Right renal cortex interstitium (tissue), 3 donors: ENCODE measurements around the gene PTPRM. TPM values are rescaled to one million over a fixed set of nuclear protein-coding genes. Genes with fewer than 3 reads are reported as not detected.
A peak's percentile ranks its signal among the peaks of the same experiment; 100 is the strongest.

Experiments used
- DNase-seq, 3 donors: peaks; one replicate each; pipeline ENCODE4 v3.0.0-alpha.2; 2013; ENCODE audit warnings: low read depth in 3 of 3, low spot score in 2 of 3
- polyA plus RNA-seq, 3 donors: library from polyadenylated mRNA; unstranded; fragments of 120-200 nt; gene quantifications; one replicate each; pipeline ENCODE4 v1.2.1, GENCODE V29; 2013; ENCODE audit not compliant: insufficient read length in 3 of 3

Gene PTPRM
- polyA plus RNA-seq, 3 donors: 83.9 to 114 (median 101) TPM

GRCh38 chr18:8287196-8287885, 720.2 kb downstream of the PTPRM start:
- DNase-seq: no peak

- DNase-seq: peak in 1 of 3 donors; percentile 30
Observed at GRCh38 chr18:8288472-8289195, 721.5 kb downstream of the PTPRM start.

DNA sequence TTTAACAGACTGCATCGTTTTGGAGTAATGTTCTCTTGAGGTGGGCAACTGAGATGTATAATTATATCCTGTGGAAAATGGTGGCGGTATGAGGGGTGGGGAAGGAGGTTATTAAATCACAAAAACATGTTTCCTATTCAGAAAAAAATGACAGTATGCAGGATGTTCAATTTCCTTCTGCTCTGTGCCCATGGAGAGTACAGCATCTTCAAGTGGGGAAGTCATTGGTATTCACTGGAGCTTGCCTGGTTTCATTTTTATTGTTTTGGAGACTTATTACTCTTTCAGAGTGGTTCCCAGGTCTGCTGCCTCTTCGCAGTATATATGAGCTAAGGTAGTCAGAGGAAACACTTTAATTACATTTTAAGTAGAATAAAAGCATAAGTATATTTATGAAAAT, 723.3 kb downstream of the PTPRM start:
- no peak for DNase-seq

DNA sequence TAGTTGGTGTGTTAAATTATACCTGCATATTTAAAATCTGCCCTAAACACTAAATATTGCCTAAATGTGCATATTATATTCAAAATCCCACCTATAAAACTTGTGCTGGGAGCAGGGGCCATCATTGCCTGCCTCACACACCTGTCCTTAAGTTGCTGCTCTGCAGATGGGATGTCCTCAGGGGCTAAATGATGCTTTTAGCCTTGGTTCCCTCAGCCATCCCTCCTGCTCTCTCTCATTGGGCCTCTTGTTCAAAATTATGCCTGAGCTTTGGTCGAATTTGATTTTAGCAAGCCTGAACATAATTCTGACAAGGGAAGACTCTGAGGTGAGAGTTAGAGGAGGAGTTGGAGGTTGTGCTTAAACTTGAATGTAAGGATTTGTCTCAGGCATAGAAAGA, 723.8 kb downstream of the PTPRM start:
- DNase-seq: no peak

DNA sequence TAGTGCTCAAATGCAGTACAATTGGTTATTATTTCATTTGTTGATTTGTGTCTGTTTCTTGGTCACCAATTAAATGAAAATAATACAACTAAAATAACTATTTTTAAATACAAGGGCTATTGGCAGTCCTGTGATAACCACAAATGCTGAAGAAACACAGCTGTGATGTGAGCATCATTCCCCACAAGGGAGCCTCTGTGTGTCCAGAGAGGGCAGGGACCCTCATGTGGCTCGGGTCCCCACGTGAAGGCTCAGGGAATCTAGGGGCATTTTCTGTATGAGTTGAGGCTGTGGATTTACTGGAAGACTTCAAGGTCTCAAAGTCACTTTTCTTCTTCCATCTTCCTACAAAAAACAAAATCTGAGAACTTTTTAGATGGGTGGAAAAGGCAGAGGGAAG, 726.1 kb downstream of the PTPRM start:
- no peak for DNase-seq

GRCh38 chr18:8296886-8297616, 729.9 kb downstream of the PTPRM start:
- no peak for DNase-seq

DNA sequence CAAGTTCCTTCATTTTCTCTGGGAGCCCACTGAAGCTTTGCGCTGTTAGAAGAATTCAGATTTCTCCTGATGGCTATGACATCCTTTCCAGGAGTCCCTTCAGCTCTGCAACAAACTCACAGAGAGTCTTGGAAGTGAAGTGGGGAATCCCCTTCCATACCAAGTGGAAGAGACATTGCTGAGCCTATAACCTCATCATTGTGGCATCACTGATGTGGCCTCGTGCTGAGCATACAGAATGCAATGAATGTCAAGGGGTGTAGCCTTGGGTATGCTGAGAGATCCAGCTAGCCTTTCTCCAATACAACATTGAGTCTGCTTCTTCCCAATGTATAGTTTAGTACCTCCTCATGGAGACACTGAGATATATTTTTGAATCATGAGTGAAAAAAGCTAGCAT, 731.1 kb downstream of the PTPRM start:
- no peak for DNase-seq

GRCh38 chr18:8299054-8299980, 732.2 kb downstream of the PTPRM start:
- no peak for DNase-seq

DNA sequence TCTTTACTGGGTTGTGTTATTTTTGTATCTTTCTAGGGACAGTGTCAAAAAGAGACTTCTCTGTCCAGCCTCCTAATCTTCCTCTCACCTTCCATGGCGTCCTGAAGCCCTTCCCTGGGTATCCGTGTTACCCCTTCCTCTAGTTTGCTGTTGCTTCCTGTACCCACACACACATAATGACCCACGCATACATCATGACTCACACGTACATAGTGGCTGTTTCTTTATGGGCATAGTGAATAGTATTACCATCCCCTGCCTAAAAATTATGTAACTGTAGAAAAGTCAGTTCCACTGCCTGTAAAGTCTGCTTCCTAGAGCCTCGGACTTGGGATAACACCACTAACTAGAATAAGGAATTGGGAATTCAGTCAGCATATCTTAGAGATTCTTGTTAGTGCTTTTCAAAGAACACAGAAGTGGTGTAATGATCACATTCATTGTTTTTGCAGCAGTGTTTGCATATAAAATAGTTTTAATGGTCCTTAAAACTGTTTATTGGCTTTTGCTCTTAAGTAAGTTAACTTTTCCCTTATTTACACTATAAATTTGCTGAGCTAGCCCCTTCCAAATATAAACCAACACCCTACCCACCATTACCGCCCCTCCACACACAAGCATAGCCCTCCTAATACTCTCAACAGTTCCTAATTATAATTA, 733.8 kb downstream of the PTPRM start:
- DNase-seq: no peak

- no peak for DNase-seq
Observed at GRCh38 chr18:8301427-8302172, 734.5 kb downstream of the PTPRM start.

- DNase-seq: no peak
Observed at GRCh38 chr18:8303151-8303755, 736.1 kb downstream of the PTPRM start.

- DNase-seq: no peak
Observed at GRCh38 chr18:8307960-8308359, 740.8 kb downstream of the PTPRM start.

DNA sequence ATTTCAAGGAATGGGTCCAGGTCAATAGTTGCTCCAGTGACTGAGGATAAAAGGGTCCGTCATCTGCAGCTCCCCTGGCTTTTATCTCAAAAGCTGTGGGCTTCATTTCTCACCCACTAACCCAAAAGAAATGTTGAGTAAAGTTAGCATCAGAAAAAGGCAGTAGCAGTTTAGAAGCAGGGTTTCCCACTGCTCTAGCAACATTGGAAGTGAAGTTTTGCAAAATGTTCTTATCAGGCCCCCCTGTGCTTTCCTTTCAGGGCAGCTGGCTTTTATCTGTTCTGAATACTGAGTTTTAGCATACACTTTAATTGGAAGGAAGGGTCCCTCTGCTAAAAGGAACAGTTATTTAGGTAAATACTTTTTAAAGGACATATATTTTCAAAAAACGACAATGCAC, 745.9 kb downstream of the PTPRM start:
- no peak for DNase-seq

DNA sequence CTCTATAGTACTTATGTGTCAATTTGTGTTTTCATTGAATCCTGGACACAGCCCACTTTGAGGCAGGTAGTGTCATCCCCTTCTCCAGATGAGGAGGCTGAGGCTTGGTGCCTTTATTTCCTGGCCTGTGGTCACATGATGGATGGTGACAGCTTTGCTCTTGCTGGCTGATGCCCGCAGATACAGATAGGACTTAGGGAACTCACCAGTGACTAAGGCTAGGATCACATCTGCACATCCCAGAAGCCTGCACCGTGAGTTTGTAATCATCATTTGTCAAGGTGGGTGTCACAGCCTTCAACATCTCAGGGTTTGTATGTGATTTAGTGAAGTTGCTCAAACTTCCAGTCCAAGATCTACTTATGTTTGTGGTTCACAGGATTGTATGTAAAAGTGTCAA, 747.0 kb downstream of the PTPRM start:
- no peak for DNase-seq

DNA sequence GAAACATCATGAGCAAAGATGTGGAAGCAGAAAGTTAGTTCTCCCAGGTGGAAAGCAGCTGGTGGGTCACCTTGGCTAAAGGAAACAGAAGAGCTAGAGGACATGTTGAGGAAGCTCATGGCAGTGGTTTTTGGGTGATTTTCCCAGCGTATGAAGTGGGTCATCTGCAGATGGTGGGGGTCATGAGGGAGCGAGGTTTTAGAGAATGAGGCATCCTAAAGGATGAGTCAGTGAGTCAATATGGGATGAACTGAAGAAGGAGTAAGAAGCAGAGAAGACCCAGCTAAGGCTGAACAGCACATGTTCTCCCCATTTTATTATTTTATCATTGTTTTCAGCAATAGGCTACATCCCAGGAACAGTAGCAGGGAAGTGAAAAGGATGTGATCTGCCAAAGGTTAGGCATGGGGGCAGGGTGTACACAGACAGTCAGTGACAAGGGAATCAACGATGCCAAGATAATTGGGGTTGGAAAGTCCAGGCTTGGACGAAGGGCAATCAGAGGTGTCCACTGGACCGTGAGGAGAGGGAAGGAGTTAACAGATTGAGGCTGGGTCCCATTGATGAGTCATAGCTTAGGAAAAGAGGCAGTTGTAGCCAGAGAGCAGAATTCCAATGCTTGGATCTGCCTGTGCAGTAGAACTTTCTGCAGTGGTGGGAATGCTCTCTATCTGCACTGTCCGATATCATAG, 752.8 kb downstream of the PTPRM start:
- DNase-seq: no peak

DNA sequence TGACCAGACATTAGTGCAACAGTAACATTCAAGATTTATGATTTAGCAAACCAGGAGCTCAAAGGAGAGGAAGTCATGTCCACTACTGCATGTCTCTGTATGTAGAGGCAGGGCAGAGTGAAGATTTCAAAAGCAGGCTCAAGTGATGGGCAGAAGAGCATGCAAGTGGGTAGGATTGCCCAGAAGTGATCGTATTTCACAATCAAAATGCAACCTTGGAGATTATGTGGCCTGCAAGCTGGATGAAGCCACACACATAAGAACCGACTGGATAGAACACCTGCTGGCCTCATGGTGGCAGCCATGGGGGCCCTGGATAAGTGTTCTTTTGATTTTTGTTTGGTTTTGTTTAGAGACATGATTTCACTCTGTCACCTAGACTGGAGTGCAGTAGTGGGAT, 755.4 kb downstream of the PTPRM start:
- DNase-seq: no peak

- DNase-seq: no peak
Observed at GRCh38 chr18:8324343-8325065, 757.4 kb downstream of the PTPRM start.
